Measurements from ENCODE around the gene SACM1L. TPM values are rescaled to one million over a fixed set of nuclear protein-coding genes. Genes with fewer than 3 reads are reported as not detected.
"Not testable (repeated sequence)": the region's sequence is repeated elsewhere in the genome, so short reads cannot be mapped to it uniquely, and the experiment has no call there.

Gene SACM1L
- polyA plus RNA-seq, 10 donors = 22.8 to 38.6 (median 28.4) TPM

- DNase-seq = no peak
These were observed 2.6 kb downstream of the SACM1L start for GRCh38 chr3:45691842-45692241.

- no peak for DNase-seq
These were observed 3.7 kb downstream of the SACM1L start for GRCh38 chr3:45692866-45693265.

- no peak for DNase-seq
These were observed 4.8 kb downstream of the SACM1L start for GRCh38 chr3:45693941-45694521.

- DNase-seq = not testable (repeated sequence)
These were observed 6.0 kb downstream of the SACM1L start for GRCh38 chr3:45695166-45695565.

DNA sequence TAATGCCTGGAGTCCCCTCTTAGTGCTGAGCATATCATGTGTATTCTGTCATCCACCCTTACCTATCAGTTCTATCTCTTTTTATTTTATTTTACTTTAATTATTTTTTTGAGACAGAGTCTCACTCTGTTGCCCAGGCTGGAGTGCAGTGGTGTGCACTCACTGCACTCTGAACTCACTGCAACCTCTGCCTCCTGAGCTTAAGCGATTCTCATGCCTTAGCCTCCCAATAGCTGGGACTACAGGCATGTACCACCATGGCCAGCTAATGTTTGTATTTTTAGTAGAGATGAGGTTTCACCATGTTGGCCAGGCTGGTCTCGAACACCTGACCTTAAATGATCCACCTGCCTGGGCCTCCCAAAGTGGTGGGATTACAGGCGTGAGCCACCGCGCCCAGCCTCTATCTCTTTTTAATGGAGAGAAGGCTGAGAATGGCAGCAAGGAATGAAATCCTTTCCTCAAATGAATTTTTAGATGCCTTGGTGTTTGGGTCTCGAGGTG, 11.4 kb downstream of the SACM1L start:
- no peak for DNase-seq

- no peak for DNase-seq
These were observed 12.1 kb downstream of the SACM1L start for GRCh38 chr3:45701172-45701867.

DNA sequence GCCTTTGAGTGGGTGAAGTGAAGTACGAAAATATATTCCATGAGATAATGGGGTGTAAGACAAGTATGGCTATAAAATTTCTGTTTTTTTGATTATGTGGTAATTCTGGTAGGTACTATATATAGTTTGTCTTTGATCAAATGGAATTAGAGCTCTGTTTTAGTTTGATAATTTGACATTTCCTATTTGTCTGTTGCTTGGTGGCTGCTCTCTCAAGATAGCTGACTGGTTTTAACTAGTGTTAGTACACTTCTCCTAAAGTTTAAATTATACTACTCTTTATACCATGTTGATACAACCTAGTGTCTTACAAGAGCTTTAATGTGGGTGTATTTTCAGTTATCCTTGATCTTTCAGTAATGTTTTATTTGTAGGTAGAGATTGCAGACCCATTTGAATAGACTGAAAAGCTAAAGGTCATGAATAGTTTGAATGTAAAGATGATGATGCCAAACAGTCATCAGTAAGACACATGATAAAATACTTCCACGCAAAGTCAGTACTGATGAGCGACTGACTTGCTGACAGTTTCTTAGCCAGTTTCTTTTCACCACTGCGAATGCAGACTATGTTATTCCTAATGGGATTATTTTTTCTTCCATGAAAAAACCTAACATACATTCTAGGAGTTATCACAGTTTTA, 15.2 kb downstream of the SACM1L start:
- no peak for DNase-seq

DNA sequence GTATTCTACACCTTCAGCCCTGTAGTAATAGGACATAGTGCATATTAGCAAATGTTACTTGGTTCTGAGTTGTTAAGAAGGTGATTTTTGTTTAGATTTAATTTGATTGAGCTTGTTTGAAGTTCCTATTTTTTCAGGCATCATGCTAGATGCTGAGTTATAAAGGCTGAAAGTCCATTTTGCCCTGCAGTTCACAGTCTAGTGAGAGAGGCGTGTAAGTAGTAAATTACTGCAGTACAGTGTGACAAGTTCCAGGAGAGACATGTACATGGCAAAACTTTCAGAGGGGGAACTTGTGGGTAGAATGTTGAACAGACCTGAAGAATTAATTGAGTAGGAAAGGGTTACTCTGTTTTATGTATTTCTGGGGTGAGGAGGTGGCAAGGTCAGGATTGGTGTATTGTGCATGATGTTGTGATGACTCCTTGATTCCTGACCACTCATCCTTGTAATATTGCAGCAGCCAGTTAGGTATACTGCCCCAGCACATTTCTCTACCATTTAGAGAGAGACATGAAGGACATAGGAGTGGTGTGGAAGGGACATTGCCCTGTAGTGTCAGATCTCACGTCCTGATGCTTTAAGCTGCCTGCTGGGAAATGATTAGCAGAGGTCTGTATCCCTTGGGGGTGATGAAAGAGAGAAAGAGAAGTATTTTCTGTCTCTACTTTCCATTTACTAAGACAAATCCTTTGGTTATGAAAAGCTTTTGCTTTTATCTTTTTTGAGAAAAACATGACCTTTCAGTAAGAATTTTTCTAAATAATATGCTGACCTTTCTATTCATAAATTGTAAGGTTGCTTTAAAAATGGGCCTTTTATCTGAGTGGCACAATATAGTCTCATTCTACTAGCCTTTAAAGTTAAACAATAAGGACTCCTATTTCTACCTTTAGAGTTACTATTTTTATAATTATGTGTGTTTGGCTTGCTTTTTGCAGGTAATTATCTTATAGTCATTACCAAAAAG, 16.9 kb downstream of the SACM1L start:
- no peak for DNase-seq

GRCh38 chr3:45711931-45712330, 22.7 kb downstream of the SACM1L start:
- DNase-seq = no peak

- DNase-seq = no peak
These were observed 23.4 kb downstream of the SACM1L start for GRCh38 chr3:45712434-45713110.

DNA sequence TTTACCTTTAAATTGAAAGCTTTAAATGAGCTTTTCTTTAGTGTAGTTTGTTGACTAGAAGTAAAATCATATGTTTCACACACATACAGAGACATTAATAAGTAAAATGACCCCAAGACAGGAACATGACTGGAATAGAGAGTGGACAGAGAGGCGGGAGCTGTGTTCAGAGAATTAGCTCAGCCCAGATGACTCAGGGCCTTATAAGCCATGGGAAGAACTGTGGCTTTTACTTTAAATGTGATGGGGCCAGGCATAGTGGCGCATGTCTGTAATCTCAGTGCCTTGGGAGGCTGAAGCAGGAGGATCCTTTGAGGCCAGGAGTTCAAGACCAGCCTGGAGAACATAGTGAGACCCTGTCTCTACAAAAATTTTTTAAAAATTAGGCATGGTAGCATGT, 26.7 kb downstream of the SACM1L start:
- DNase-seq = no peak

DNA sequence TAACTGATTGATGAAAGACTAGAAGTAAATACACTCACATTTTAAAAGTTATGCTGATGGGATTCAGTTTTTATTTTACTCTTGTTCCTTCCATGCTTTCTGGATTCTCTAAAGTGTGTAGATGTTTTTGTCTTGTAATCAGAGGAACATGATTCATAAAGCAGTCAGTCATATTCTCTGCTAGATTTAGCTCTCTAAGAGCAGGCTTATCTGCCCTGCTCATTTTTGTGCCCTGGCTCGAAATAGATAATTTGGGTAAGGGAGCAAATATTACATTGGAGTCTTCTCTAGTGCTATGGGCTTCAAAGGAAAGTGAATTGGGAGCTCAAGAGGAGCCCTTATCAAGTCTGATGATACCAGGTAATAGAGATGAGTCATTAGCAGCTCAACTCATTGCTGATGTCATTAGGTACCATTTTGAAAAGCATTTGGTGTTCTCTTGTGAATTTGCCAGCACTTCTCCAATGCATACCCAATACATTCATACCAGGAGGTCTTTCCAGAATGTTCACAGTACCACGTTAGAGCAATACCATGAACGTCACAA, 27.7 kb downstream of the SACM1L start:
- no peak for DNase-seq

- peak in 2 of 3 donors; percentile 1 to 8 for DNase-seq
These were observed 30.7 kb downstream of the SACM1L start for GRCh38 chr3:45719655-45720487.

DNA sequence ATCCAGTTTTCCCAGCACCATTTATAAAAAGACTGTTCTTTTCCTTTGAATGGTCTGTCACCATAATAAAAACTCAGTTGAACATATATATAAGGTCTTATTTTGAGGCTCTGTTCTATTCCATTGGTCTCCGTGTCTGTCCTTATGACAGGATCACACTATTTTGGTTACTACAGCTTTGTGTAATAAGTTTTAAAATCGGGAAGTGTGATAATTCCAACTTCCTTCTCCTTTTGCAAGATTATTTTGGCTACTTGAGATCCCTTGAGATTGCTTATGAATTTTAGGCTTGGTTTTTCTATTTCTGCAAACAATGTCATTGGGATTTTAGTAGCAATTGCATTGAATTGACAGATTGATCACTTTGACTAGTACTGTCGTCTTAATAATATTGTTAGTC, 35.7 kb downstream of the SACM1L start:
- no peak for DNase-seq

- DNase-seq = no peak
These were observed 40.4 kb downstream of the SACM1L start for GRCh38 chr3:45729614-45730013.

DNA sequence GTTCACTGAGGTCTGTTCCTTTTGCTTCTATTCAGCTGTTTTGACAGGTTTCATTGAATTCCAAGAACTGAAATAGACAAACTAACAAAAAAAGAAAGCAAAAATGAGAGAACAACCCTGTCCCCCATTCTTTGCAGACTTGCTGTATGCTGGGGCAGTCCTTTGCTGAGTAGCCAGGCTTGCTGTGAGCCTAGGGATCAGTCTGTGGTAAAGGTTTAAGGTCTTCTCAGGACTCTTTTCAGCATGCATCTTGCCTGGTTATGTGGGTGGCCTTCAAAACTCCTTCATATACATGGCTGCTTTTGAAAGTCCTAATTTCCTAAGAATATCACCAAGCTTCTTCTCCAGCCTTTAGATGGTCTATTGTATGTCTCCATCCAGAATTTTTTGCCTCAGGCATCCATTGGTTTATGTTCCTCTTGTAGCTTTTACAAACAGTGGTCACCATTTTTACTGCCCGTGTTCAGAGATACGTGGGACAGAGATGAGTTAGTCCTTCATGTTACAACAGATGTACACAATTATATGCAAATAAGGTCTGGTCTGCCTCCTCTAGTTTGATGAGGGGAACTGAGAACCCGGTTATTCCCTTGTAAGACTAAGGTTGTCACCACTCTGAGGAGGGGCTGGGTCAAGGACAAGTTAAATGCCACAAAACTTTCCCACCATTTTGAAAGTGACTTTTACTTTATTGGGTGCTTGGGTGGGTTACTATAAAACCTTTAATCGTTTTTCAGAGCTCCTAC, 41.4 kb downstream of the SACM1L start:
- DNase-seq = no peak

DNA sequence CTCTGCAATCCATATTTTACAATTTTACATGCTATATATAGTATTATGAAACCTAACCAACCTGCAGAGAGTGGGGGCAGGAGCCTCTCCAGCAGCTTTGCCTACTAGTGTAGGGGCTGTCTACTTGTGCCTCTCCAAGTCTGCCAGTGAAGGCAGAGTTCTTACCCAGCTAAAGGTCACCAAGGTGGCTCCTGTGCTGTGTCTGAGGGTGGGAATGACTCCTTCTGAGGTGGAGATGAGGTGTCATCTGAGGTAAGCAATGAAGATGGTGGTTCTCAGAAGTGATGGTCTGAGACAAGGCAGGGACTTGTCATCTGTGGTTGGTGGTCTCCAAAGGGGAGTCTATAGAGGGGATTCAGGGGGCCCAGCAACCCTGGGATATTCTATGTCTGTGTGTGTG, 47.5 kb downstream of the SACM1L start:
- DNase-seq = no peak

- no peak for DNase-seq
These were observed 48.0 kb downstream of the SACM1L start for GRCh38 chr3:45737234-45737633.

DNA sequence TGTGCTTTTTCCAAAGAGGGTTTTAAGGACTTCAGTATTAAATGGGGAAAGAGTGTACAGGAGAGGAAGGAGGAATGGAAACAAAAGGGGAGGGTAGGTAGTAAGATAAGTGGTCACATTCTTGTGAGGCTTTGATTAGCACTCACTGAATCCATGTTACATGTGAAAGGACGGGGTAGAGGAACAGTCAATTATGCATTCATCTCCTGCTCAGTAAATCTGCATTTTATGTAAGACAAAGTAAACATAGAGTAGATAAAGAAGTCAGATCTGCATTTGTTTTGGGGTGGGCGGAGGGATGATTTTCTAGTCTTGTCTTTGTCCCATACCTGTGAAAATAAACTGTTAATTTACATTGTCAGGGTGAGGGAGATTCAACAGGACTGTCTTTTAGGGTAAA, 50.8 kb downstream of the SACM1L start:
- DNase-seq = no peak

All from muscle of back (tissue), 11 donors.